H9 (cell line): ENCODE measurements around the gene FGD5. TPM values are rescaled to one million over a fixed set of nuclear protein-coding genes. Genes with fewer than 3 reads are reported as not detected.

ENCODE experiments used
- DNase-seq: peaks from one replicate; pipeline ENCODE4 v3.0.0-alpha.2; 2017
- H2AFZ ChIP-seq: one replicate; pipeline ENCODE4 v1.6.1; 2013; ENCODE audit warnings: mild to moderate bottlenecking, low read length, control low read depth, moderate library complexity
- H2AK5ac ChIP-seq: 2 replicates; pipeline ENCODE4 v1.6.1; 2013; ENCODE audit warnings: low read length, control low read depth, mixed read lengths; ENCODE audit not compliant: insufficient read length
- H2BK120ac ChIP-seq: one replicate; pipeline ENCODE4 v1.6.1; 2013; ENCODE audit warnings: low read depth, mild to moderate bottlenecking, low read length, control low read depth, inconsistent platforms; ENCODE audit not compliant: poor library complexity, severe bottlenecking
- H2BK12ac ChIP-seq: 2 replicates; pipeline ENCODE4 v1.6.1; 2013; ENCODE audit warnings: low read length, control low read depth, mixed read lengths, low read depth; ENCODE audit not compliant: insufficient read length
- H2BK15ac ChIP-seq: 2 replicates; pipeline ENCODE4 v1.6.1; 2013; ENCODE audit warnings: low read depth, low read length, control low read depth
- H2BK20ac ChIP-seq: one replicate; pipeline ENCODE4 v1.6.1; 2013; ENCODE audit warnings: low read depth, mild to moderate bottlenecking, low read length, control low read depth, inconsistent platforms; ENCODE audit not compliant: poor library complexity, severe bottlenecking
- H2BK5ac ChIP-seq: 2 replicates; pipeline ENCODE4 v1.6.1; 2013; ENCODE audit warnings: low read length, control low read depth, mixed read lengths; ENCODE audit not compliant: insufficient read length
- H3K14ac ChIP-seq: 2 replicates; pipeline ENCODE4 v1.6.1; 2013; ENCODE audit warnings: low read length, control low read depth; ENCODE audit not compliant: insufficient read depth
- H3K18ac ChIP-seq: 2 replicates; pipeline ENCODE4 v1.6.1; 2013; ENCODE audit warnings: low read depth, mild to moderate bottlenecking, mixed read lengths, low read length, control low read depth; ENCODE audit not compliant: insufficient read length
- H3K23ac ChIP-seq: 2 replicates; pipeline ENCODE4 v1.6.1; 2013; ENCODE audit warnings: low read length, control low read depth, mixed read lengths, low read depth; ENCODE audit not compliant: insufficient read length
- H3K23me2 ChIP-seq: 2 replicates; pipeline ENCODE4 v1.6.1; 2013; ENCODE audit warnings: low read depth, mild to moderate bottlenecking, mixed read lengths, low read length, control low read depth; ENCODE audit not compliant: insufficient read length, poor library complexity, severe bottlenecking
- H3K27ac ChIP-seq: 2 replicates; pipeline ENCODE4 v1.5.1; 2013; ENCODE audit warnings: low read length, control low read depth, mixed read lengths, low read depth; ENCODE audit not compliant: insufficient read length
- H3K27me3 ChIP-seq: 2 replicates; pipeline ENCODE4 v1.6.1; 2013; ENCODE audit warnings: low read length, control low read depth, inconsistent platforms; ENCODE audit not compliant: insufficient read depth
- H3K4ac ChIP-seq: 2 replicates; pipeline ENCODE4 v1.6.1; 2013; ENCODE audit warnings: low read depth, mild to moderate bottlenecking, control low read depth, inconsistent platforms, low read length, moderate library complexity
- H3K4me1 ChIP-seq: 2 replicates; pipeline ENCODE4 v1.6.1; 2013; ENCODE audit warnings: low read length, control low read depth, inconsistent platforms; ENCODE audit not compliant: insufficient read depth
- H3K4me2 ChIP-seq: 2 replicates; pipeline ENCODE4 v1.6.1; 2013; ENCODE audit warnings: low read length, control low read depth, mixed read lengths; ENCODE audit not compliant: insufficient read length, insufficient read depth
- H3K56ac ChIP-seq: 2 replicates; pipeline ENCODE4 v1.6.1; 2013; ENCODE audit warnings: low read depth, mild to moderate bottlenecking, mixed read lengths, low read length, control low read depth; ENCODE audit not compliant: insufficient read length
- H3K79me1 ChIP-seq: 2 replicates; pipeline ENCODE4 v1.6.1; 2013; ENCODE audit warnings: low read depth, mild to moderate bottlenecking, moderate library complexity, low read length, control low read depth, inconsistent platforms; ENCODE audit not compliant: insufficient read depth, poor library complexity, severe bottlenecking
- H3K79me2 ChIP-seq: 2 replicates; pipeline ENCODE4 v1.6.1; 2013; ENCODE audit warnings: low read length, control low read depth, inconsistent platforms; ENCODE audit not compliant: insufficient read depth
- H3K9ac ChIP-seq: 2 replicates; pipeline ENCODE4 v1.6.1; 2013; ENCODE audit warnings: low read length, control low read depth, mixed read lengths; ENCODE audit not compliant: insufficient read length; ENCODE audit errors: extremely low read depth
- H3K9me3 ChIP-seq: one replicate; pipeline ENCODE4 v1.6.1; 2013; ENCODE audit warnings: low read depth, low read length, inconsistent platforms; ENCODE audit not compliant: control insufficient read depth
- H3T11ph ChIP-seq: one replicate; pipeline ENCODE4 v1.6.1; 2013; ENCODE audit warnings: mild to moderate bottlenecking, low read length, control low read depth, inconsistent platforms
- H4K20me1 ChIP-seq: one replicate; pipeline ENCODE4 v1.6.1; 2013; ENCODE audit not compliant: control insufficient read depth, insufficient read length, insufficient read depth
- H4K5ac ChIP-seq: 2 replicates; pipeline ENCODE4 v1.6.1; 2013; ENCODE audit warnings: low read depth, mild to moderate bottlenecking, mixed read lengths, low read length, control low read depth; ENCODE audit not compliant: insufficient read length
- H4K8ac ChIP-seq: replicated peaks from 2 replicates; pipeline ENCODE4 v1.6.1; 2013; ENCODE audit warnings: low read length, control low read depth, mixed read lengths, low read depth; ENCODE audit not compliant: insufficient read length
- H4K91ac ChIP-seq: 2 replicates; pipeline ENCODE4 v1.6.1; 2013; ENCODE audit warnings: low read depth, mild to moderate bottlenecking, moderate library complexity, mixed read lengths, low read length, control low read depth; ENCODE audit not compliant: insufficient read length
- H3K27ac Mint-ChIP-seq, 3 experiments: 2 replicates in 2 of 3; 3 replicates in 1 of 3; pipeline ENCODE4 v1.8.0; 2020 to 2021; ENCODE audit warnings: mixed read lengths in 3 of 3, mild to moderate bottlenecking in 1 of 3, moderate library complexity in 1 of 3
- H3K27me3 Mint-ChIP-seq: 2 replicates; pipeline ENCODE4 v1.8.0; 2021; ENCODE audit warnings: low read depth, mild to moderate bottlenecking, moderate library complexity, mixed read lengths
- H3K36me3 Mint-ChIP-seq, 3 experiments: 2 replicates in 2 of 3; 3 replicates in 1 of 3; pipeline ENCODE4 v1.8.0; 2020 to 2021; ENCODE audit warnings: low read depth in 3 of 3, mixed read lengths in 3 of 3; ENCODE audit not compliant: insufficient read depth in 1 of 3
- H3K4me1 Mint-ChIP-seq, 2 experiments: 2 replicates each; pipeline ENCODE4 v1.8.0; 2020; ENCODE audit warnings: mixed read lengths in 2 of 2
- H3K4me3 Mint-ChIP-seq, 2 experiments: 2 replicates in 1 of 2; 3 replicates in 1 of 2; pipeline ENCODE4 v1.8.0; 2020 to 2021; ENCODE audit warnings: mild to moderate bottlenecking in 2 of 2, mixed read lengths in 2 of 2, moderate library complexity in 1 of 2
- H3K9me3 Mint-ChIP-seq, 2 experiments: 2 replicates in 1 of 2; 3 replicates in 1 of 2; pipeline ENCODE4 v1.8.0; 2020; ENCODE audit warnings: mild to moderate bottlenecking in 2 of 2, mixed read lengths in 2 of 2, moderate library complexity in 1 of 2
- WGBS: extraction: QIAGEN DNeasy Blood & Tissue Kit; methylation state at CpG from one replicate; pipeline ENCODE4 v1.1.7; 2013; ENCODE audit warnings: missing lambda C conversion rate, low lambda C conversion rate, mixed read lengths; ENCODE audit not compliant: insufficient read length; ENCODE audit errors: extremely low coverage; 5-methylcytosine and 5-hydroxymethylcytosine counted together
- total RNA-seq: library from RNA; stranded (reverse); gene quantifications from 2 replicates; pipeline ENCODE4 v1.2.1, GENCODE V29; 2021
- TF ChIP-seq, protein P1 (sequence below): fragments of 200-600 bp; sonication (generic); conservative IDR thresholded peaks from 3 replicates; pipeline ENCODE4 v1.8.0; 2021; ENCODE audit warnings: antibody characterized with exemption, mild to moderate bottlenecking

Gene FGD5
- total RNA-seq, 1 experiment from 2014 or later, result 7.8 TPM

DNA sequence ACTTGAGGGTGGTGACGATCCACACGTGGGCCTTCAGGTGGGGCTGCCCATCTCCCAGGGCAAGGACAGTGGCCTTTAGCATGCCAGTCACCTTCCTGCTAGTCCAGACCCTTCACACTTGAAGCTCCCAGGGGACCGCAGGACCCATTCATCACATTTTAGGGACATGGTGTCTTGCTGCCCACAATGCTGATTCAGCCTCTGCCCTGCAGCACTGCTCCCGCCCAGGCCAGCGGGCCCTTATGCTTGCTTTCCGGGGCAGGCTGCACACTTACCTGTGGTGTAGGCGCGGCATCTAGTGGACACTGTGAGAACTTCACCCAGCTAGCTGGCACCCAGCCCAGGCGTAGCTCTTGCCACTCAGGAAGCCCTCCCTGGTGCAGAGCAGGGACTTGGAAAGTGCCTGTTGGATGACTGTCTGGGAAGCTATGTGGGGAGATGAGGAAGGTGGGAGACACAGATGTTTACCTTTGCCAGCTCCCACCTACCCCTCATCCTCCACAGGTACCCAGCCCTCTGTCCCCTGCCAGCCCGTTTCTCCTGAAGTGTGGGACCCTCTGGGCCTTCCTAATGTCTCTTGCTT is 102.4 kb downstream of the FGD5 start:
- H3K27me3 ChIP-seq, result no peaks in the 10 kb centered on the region
- no peak overlapping the region for H2BK120ac ChIP-seq
- no peak overlapping the region for H2BK5ac ChIP-seq
- no peak overlapping the region for H4K91ac ChIP-seq
- Mint-ChIP-seq H3K27me3 (no peaks in the 10 kb centered on the region), H3K4me3 (no peak overlapping the region), H3K4me1 (peaks cover 17 to 31% of the 10 kb centered on the region in 2 experiments), H3K27ac (no peak overlapping the region; a peak in 1 of 7 replicates), H3K36me3 (no peaks in the 10 kb centered on the region), H3K9me3 (no peaks in the 10 kb centered on the region)
- H3K79me2 ChIP-seq, result no peaks in the 10 kb centered on the region
- H4K20me1 ChIP-seq, result no peaks in the 10 kb centered on the region
- H3K14ac ChIP-seq, result no peak overlapping the region
- H2BK12ac ChIP-seq, result no peak overlapping the region
- no peaks in the 10 kb centered on the region for H3K79me1 ChIP-seq
- no peak overlapping the region for H3K23ac ChIP-seq
- no peak overlapping the region for H3K27ac ChIP-seq
- no peak overlapping the region for H3K9ac ChIP-seq
- H3K56ac ChIP-seq, result no peak overlapping the region
- peaks cover 2% of the 10 kb centered on the region; the same call in 1 of the 2 replicates for H3K4me1 ChIP-seq
- H4K5ac ChIP-seq, result no peak overlapping the region
- no peak overlapping the region for H3K4me2 ChIP-seq
- TF ChIP-seq, protein P1, sequence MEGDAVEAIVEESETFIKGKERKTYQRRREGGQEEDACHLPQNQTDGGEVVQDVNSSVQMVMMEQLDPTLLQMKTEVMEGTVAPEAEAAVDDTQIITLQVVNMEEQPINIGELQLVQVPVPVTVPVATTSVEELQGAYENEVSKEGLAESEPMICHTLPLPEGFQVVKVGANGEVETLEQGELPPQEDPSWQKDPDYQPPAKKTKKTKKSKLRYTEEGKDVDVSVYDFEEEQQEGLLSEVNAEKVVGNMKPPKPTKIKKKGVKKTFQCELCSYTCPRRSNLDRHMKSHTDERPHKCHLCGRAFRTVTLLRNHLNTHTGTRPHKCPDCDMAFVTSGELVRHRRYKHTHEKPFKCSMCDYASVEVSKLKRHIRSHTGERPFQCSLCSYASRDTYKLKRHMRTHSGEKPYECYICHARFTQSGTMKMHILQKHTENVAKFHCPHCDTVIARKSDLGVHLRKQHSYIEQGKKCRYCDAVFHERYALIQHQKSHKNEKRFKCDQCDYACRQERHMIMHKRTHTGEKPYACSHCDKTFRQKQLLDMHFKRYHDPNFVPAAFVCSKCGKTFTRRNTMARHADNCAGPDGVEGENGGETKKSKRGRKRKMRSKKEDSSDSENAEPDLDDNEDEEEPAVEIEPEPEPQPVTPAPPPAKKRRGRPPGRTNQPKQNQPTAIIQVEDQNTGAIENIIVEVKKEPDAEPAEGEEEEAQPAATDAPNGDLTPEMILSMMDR, result peak; percentile 97
- no peak overlapping the region for H2BK20ac ChIP-seq
- DNase-seq, result peak; percentile 89
- no peaks in the 10 kb centered on the region for H3K9me3 ChIP-seq
- no peak overlapping the region for H2AFZ ChIP-seq
- H3K23me2 ChIP-seq, result no peaks in the 10 kb centered on the region
- H3K18ac ChIP-seq, result no peak overlapping the region
- WGBS, result no CpG with 5 or more reads among the region's 10 CpGs
- H2AK5ac ChIP-seq, result no peak overlapping the region
- H3T11ph ChIP-seq, result no peak overlapping the region
- no peak overlapping the region for H2BK15ac ChIP-seq
- H3K4ac ChIP-seq, result no peak overlapping the region
- H4K8ac ChIP-seq, result no peak overlapping the region
